Stimulated activated CD4-positive, alpha-beta T cell treated with anti-CD3 and anti-CD28 coated beads, Interleukin-4, amount 100 ng/mL, for 48 hours (primary cell): Measurements from ENCODE around the gene LRRC2.
A peak's percentile ranks its signal among the peaks of the same experiment; 100 is the strongest.
"Not testable (repeated sequence)": the region's sequence is repeated elsewhere in the genome, so short reads cannot be mapped to it uniquely, and the experiment has no call there.

Experiments used
- DNase-seq, 2 donors: peaks; one replicate each; pipeline ENCODE4 v3.0.0-alpha.2; 2020; ENCODE audit warnings: low read depth in 2 of 2

Gene LRRC2

DNA sequence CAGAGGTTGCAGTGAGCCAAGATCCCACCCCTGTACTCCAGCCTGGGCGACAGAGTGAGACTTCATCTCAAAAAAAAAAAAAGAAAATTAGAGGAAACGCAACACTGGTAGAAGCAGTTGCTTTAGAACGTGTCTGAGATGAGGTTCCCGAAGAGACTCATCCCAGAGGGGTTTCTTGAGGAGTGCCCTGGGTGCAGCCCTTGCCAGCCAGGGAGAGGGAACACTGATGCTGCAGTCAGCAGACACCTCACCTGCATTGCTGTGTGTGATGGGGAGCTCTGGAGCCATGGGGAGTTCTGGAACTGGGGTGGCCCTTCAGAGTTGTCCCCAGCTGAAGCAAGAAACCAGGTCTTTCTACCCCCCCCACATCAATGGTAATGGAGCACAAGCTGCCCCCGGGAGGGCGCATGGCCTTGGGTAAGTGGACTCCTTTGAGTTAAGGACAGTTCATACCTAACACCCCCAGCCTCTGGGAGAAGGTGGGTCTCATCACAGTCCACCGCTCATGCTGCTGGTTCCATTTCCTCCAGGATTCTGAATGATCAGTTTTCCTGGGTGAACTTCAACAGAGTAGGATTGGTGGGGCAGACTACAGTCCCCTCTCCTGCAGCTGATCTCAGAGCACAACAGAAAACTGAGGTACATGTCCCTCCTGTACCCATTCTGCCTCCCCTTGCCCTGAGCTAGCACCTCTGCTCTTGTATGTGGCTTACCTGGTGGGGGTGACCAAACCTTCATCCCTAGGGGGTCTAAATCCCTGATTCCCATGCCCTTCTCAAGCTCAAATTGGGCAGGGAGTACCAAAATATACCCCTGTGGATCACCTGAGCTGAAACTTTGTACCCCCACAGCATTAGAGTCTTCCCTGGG, 18.7 kb upstream of the LRRC2 start:
- DNase-seq = no peak

DNA sequence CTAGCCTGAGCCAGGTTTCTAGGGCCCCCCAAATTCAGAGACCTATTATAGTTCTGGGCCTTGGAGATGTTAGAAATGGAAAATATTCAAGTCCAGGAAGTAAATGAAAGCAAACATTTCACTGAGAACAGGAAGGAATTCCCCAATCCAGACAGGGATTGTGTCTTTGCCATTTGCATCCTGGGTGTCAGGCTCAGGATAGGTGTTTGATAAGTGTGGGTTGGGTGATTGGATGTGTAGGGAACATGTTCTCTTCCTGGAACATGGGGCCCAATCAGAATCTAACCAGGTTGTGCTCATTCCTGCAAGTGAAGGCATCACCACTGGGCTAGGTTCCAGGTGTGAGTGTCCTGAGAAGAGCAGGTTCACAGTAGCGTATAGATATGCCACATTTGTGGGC, 14.6 kb upstream of the LRRC2 start:
- DNase-seq = no peak

DNA sequence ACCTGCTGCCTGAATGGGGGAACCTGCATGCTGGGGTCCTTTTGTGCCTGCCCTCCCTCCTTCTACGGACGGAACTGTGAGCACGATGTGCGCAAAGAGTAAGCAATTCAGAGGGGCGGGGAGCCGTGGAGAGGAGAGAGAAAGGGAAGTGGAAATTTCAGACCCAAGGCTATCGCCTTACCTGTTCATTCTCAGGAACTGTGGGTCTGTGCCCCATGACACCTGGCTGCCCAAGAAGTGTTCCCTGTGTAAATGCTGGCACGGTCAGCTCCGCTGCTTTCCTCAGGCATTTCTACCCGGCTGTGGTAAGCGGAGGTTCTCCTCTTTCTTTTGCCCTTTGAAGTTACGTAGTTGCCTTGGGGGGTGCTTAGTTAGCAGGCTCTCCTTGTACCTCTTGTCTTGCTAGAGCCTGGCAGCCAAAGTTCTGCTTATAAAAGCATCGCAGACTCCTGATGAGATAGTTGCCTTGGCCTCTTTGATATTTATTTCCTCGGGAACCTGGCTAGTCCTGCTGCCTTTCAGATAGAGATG, 13.7 kb upstream of the LRRC2 start:
- DNase-seq = no peak

DNA sequence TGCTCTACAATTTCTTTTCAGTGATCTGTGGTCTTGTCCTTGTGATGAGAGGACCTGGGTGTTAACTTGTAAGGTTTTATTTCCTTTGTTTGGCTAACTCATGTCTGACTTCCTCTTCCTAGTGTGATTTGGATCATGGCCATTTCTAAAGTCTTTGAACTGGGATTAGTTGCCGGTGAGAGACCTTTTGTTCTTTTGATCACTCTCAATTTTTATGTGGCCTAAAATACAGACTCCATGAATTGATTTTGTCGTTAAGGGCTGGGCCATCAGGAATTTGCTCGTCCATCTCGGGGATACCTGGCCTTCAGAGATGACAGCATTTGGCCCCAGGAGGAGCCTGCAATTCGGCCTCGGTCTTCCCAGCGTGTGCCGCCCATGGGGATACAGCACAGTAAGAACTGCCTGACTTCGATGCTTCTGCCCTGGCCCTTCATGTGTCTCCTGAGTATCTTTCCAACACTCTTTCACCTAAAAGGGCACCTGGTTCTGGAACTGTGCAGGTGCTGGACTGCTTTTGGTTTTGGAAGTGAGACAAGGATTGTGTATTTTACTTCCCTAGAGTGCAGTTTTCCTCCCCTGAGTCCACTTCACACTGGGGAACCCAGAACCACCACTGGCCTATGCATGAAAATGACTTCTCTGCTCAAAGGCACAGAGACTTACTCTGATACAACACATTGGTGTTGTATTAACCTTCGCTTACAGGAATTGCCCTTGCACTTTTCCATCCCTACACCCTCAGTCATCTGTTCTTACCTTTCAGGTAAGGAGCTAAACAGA, 13.1 kb upstream of the LRRC2 start:
- no peak for DNase-seq

DNA sequence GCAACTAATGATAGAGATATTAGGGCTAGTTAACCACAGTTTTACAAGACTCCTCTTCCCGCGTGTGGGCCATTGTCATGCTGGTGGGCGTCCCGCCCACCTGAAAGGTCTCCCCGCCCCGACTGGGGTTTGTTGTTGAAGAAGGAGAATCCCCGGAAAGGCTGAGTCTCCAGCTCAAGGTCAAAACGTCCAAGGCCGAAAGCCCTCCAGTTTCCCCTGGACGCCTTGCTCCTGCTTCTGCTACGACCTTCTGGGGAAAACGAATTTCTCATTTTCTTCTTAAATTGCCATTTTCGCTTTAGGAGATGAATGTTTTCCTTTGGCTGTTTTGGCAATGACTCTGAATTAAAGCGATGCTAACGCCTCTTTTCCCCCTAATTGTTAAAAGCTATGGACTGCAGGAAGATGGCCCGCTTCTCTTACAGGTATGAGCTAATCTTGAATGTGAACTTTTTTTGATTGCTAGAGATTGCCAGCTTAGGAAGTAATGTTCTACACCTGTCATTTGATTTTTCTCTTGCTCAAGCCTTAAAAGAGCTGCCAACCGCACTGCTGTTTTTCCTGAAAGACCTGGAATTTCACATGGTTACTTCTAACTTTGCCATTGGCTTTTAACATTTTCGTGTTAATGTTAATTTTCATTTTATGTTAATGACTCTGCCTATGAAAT, 11.6 kb upstream of the LRRC2 start:
- not testable (repeated sequence) for DNase-seq

DNA sequence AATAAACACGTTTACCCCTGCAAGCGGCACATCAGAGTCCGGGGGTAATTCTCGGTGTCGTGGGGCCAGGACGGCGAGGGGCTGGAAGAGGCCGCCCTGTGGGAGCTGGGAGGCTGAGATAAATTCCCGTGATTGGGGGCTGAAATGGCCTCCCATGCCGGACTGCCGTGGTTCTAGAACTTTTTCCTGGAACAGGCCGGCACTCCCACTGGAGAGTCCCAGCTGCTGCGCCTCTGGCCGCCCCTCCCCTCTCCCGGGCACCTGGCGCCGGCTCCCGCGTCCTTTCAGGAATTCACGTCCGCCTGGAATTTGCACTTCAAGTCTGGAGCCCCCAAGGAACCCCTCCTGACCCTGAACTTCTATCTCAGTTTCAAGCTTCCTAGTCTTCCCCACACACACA, 10.8 kb upstream of the LRRC2 start:
- DNase-seq = no peak

DNA sequence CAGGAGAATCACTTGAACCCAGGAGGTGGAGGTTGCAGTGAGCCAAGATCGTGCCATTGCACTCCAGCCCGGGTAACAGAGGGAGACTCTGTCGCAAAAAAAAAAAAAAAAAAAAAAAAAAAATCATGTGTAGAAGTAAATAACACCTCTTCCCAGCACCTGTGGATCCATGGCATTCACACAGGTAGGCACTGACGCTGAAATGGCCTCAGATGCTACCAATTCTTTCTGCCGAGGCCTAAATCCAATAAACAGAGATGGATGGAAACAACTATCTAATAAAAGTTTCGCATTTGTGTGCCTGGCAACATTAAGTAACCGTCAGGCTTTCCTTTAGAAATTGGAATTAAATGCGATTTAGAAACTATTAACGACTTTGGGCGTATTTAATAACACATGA, 10.3 kb upstream of the LRRC2 start:
- no peak for DNase-seq

DNA sequence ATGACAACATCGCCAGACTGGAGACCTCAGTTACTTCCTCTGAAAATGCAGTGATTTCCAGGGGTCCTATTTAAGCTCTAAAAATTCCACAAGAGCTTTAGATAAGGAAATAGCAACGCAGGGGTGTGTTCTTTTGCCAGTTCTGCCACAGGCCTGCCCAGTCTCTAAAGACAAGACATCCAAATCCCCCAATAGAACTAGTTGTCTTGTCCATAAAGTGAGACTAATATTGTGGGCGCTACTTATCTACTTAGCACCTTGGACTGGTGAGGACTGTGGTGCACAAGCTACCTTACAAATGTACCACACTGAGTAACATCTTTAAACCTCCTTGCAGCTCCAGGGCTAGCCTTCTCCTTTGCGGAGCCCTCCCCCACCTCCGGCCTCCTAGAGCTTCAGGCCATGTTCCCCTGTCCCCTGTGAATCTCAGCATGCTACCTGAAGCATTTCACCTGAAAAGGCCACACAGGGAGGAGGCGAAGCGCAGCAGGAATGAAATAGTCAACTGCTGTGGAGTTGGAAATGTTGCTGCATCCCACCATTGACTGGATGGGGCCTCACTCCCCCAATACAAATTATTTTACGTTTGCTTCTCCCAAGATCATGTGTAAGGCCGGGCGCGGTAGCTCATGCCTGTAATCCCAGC, 9.6 kb upstream of the LRRC2 start:
- no peak for DNase-seq

DNA sequence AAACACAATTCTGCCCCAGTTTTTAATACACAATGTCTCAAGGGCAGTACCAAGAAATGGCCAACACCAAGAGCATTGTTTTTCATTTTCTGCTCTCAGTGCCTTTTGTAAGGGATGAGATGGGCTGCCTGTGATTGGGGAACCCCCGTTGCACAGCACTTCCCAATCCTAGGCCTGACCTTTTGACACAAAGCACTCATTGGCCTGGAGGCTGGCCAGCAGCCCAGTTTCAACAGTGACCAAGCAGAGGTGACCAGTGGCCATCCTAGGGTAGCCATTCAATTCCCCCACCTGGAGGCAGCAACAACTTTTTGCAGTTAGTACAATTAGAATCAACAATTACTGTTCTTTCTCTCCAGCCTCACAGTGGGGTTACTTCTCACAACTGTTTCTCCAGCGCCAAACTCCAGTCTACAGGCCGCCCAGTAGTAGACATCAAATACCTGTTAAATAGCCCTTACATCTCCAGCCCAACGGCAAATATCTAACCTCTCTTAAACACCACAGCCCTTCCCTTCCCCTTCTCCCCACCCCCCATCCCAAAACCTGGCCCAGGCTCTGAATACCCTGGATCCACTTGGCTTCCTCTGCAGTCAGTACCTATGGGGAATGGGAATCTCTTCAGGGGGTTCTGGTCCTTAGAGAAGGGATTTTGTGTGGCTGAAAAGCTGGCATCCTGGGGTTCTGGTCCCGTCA, 8.9 kb upstream of the LRRC2 start:
- DNase-seq = no peak

DNA sequence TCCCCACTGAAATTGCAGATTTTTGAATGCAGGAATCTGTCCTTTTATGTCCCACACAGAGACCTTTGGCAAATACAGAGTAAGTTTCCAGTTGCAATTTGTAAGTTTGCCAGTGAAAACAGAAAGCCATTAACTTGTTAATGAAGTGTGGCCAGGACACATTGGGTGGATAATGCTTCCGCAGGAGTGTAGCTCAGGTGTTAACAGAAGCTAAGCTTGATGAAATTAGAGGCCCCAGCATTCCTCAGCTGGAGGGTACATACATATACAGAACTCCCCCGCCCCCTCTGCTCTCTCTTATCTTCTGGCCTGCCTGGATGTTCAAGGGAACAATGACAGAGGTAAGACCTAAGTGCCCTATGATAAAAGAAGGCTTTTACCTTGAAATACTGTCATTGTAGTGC, 8.1 kb upstream of the LRRC2 start:
- DNase-seq = no peak

DNA sequence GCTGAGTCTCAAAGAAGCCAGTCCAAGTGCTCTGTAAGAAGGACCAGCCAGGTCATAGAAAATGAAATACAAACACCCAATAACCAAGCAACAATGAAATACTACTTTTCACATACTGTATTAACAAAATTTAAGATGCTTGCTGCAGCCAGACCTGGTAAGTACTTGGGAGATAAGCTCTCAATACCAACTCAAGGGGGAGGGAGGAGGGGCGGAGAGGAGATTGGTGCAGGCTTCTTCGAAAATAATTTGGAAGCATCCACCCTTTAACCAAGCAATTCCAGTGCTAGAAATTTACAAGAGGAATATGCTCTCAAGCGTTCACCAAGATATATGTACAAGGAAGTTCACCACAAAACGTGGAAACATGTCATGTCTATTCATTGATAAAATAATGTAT, 7.6 kb upstream of the LRRC2 start:
- no peak for DNase-seq

DNA sequence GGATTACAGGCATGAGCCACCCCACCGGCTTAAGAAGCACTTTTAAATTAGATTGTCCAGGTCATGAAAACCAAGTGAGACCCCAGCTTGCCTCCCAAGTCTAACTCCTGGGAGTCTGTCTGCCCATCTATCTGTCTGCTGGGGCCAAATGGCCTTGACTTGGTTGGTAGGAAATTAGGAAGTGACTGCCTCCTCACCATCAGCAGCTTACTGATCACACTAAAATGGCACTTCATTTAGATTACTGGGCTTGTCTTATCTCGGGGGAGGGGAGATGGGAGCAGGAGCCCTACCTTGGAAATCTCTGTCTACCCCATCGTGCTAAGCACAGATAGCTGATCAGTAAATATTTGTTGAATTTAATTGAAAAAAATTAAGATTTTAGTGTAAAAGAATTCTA, 5.6 kb upstream of the LRRC2 start:
- no peak for DNase-seq

DNA sequence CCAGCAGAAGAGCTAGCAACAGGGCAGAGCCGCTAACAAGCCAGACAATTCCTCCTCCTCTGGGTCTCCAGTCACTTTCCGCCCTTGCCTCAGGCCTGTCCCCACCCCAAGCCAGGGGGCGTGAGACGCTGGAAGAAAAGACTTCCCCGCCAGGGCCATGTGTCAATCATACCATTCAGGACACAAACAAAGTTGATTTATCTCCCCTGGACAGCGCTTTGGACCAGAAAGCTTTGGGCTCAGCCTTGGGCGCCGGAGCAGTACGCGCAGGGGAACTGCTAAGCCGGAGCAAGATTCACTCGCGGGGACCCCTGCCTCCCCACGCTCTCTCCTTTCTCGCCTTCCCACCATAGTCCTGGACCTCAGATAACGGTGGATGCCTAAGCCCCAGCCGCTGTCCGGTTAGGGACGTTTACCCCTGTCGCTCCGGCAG, 479 bp downstream of the LRRC2 start:
- DNase-seq = no peak

DNA sequence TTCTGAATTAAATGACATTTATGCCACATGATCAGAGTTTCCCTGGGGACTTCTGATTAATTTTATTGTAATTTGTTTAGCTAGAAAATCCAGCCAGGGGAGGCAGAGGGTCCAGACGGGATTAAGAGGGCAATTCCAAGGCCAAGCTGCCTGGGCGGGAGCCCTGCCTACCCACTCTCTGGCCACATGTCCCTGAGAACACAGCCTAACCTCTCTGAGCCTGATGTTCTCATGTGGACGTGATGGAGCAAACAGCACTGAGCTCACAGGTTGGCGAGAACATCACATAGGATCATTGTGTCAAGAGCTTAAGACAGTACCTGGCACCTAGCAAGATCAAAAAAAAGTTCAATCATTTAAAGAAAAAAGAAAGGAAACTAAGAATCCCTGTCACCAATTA, 1.0 kb downstream of the LRRC2 start:
- DNase-seq = no peak

DNA sequence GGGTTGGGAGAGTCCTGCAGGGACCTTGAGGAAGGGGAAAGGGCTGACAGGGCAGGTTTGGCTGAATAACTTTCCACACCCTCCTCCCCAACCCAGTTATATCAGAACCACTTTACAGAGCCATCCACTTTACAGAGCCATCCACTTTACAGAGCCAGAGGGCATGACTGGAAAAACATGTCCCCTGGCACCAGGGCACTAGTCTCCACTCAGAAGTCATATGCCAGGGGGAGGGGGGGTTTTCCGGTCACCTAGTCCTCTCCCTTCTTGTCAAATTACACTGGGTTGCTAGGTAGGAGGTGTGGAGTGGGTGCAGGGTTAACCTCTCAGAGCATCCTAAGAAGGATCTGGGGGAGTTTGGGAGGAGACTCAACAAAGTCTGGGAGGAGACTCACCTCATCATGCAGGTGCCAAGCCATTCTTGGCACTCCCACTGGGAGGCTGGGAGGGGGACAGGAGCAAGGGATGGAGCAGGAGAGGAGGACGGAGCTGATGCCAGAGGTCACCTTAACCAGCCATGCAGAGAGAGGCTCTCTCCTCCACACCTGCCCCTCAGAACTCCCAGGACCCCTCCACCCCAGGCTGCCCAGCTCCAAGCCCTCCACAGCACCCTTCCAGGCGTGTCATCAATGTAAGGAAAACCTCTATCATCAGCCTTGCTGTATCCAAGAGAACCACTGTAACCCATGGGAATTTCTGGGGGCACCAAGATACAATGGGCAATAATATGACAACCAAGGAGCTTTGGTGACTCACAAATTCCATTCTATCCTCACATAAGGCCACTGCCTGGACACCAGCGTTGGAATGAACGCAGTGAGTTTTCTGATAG, 1.7 kb downstream of the LRRC2 start:
- no peak for DNase-seq

DNA sequence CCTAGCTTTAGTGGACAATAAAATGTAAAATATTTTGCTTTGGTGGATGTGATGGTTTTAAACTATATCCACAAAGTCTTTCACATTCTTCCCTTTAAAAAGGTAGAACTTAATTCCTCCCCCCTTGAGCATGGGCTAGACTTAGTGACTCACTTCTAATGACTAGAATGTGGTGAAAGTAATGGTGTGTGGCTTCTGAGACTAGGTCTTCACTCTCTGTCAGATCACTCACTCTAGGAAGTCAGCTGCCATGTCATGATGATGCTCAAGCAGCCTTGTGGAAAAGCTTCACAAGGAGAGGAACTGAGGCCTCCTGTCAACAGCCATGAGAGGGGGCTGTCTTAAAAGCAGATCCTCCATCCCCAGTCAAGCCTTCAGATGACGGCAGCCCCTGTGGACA, 4.2 kb downstream of the LRRC2 start:
- no peak for DNase-seq

DNA sequence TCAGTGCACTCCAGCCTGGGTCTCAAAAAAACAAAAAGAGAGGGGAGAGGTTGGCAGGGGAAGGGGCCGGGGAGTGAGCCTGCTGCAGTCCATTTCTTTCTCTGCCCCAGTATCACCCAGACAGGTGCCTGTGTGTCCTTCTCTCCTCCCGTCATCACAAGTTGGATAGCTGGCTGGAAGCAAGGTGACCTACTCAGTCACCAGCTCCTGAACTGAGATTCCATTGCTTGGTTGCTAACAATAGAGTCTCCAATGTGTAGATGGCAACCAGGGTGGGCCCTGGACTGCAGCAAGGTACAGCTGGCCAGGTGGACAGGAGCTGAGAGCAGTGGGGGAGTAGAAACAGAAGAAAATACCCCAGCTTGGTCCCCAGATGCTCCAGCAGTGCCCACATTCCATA, 4.6 kb downstream of the LRRC2 start:
- no peak for DNase-seq

DNA sequence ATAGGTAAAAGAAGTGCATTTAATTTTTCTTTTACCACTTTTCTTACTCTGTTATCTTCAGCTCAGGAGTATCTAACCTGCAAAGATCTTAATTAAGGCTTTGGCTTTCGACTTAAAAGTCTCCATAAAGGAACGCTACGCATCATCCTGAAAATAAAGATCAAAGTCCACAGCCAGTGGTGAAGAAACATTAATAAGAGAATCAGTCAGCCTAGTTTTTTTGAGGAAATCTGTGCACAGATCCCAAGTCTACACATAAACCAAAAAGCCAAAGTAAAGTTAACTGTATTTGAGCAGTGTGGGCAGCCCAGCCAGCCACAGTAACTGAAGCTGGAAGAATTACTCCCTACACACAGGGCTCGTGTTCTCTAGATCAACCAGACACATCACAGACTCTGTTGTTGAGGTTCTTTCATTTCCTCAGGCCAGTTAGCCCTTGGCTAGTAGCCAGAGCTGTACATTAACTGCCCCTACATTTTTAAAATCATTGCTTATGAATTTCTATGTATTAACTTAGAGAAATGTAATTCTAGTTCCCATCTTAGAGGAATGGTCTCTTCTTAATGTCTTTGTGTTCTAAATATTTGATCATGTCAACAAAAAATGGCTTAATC, 6.9 kb downstream of the LRRC2 start:
- no peak for DNase-seq

DNA sequence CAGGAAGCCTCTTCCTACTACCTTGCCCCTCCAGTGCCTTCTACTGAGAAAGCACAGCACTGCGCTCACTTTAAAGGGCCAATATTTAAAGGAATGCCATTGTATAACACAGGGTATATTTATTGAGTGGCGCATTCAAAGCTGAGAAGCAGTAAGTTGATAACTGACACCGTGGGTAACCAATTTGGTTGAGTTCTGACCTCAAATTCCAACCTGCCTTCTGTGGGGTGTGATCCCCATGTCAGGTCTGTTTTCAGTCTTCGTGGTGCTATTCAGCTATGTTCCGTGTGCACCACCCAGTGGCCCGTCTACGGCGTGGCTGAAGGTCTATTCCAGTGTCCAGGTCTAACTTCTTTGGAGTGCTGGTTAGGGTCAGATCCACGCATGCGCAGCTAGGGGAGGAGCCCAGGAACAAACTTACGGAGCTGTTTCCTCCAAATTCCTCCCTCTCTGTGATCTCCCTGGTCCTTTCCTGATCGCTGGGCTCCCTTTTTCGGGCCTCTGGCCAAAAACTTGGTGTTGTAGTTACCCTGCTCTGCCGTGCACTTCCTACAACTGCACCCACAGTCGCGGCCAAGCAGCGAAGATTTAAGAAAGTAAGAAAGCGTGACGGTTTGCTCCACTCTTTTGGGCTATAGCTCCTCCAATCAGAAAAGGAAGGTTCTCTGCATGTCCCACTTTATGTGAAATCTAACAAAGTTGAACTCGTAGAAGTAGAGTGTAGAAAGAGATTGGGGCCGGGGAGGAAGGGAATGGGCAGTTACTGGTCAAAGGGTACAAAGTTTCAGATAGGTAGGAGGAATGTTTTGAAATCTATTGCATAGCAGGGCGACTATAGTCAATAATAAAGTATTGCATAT, 7.7 kb downstream of the LRRC2 start:
- DNase-seq = peak; percentile 44 to 49
